SK-N-SH treated with all-trans-retinoic acid at 6 μM for 48 hours (cell line): ENCODE results near the gene TRIM45.

Experiments
- ATAC-seq: fragments of 200-7000 bp; cut with Tn5 transposase; 3 replicates; pipeline ENCODE4 v1.9.1; 2020; ENCODE audit warnings: mild to moderate bottlenecking, moderate library complexity
- ARNTL ChIP-seq: fragments of 450-650 bp; formaldehyde crosslinking; IDR thresholded peaks from 2 replicates; pipeline ENCODE4 v1.5.0; 2020; ENCODE audit warnings: low read depth, mild to moderate bottlenecking, moderate library complexity, borderline replicate concordance
- BACH2 ChIP-seq: fragments of 250-450 bp; sonication (Bioruptor Pico); IDR thresholded peaks from 2 replicates; pipeline ENCODE4 v1.9.0; 2021; ENCODE audit warnings: mild to moderate bottlenecking, borderline replicate concordance
- CREB5 ChIP-seq: fragments of 250-450 bp; sonication (Bioruptor Pico); IDR thresholded peaks from 2 replicates; pipeline ENCODE4 v1.5.1; 2020; ENCODE audit warnings: low read depth, mild to moderate bottlenecking, moderate library complexity
- CSDC2 ChIP-seq: fragments of 250-450 bp; sonication (Bioruptor Pico); IDR thresholded peaks from 2 replicates; pipeline ENCODE4 v1.5.0; 2020; ENCODE audit warnings: mild to moderate bottlenecking, moderate library complexity
- CSRNP3 ChIP-seq: fragments of 250-450 bp; sonication (Bioruptor Pico); IDR thresholded peaks from 2 replicates; pipeline ENCODE4 v1.5.1; 2021; ENCODE audit warnings: mild to moderate bottlenecking, moderate library complexity
- ESRRG ChIP-seq: fragments of 250-450 bp; sonication (Bioruptor Pico); IDR thresholded peaks from 2 replicates; pipeline ENCODE4 v1.6.1; 2021; ENCODE audit warnings: mild to moderate bottlenecking
- OSR1 ChIP-seq: fragments of 250-450 bp; sonication (Bioruptor Pico); IDR thresholded peaks from 2 replicates; pipeline ENCODE4 v1.8.0; 2022; ENCODE audit warnings: moderate library complexity, mild to moderate bottlenecking, inconsistent platforms
- PATZ1 ChIP-seq: fragments of 250-450 bp; sonication (Bioruptor Pico); IDR thresholded peaks from 2 replicates; pipeline ENCODE4 v1.8.0; 2020; ENCODE audit warnings: mild to moderate bottlenecking, moderate library complexity, borderline replicate concordance
- POU6F1 ChIP-seq: fragments of 250-450 bp; sonication (Bioruptor Pico); IDR thresholded peaks from 2 replicates; pipeline ENCODE4 v1.8.0; 2021; ENCODE audit warnings: low read depth, mild to moderate bottlenecking, moderate library complexity, borderline replicate concordance
- RARB ChIP-seq: fragments of 250-450 bp; sonication (Bioruptor Pico); IDR thresholded peaks from 2 replicates; pipeline ENCODE4 v1.8.0; 2021; ENCODE audit warnings: mild to moderate bottlenecking, moderate library complexity
- SNAI2 ChIP-seq: fragments of 250-450 bp; sonication (Bioruptor Pico); IDR thresholded peaks from 2 replicates; pipeline ENCODE4 v1.5.0; 2020; ENCODE audit warnings: mild to moderate bottlenecking, moderate library complexity
- TOX ChIP-seq: fragments of 250-450 bp; sonication (Bioruptor Pico); IDR thresholded peaks from 2 replicates; pipeline ENCODE4 v1.8.0; 2021; ENCODE audit warnings: mild to moderate bottlenecking, moderate library complexity, borderline replicate concordance
- TSHZ2 ChIP-seq: fragments of 250-450 bp; sonication (Bioruptor Pico); IDR thresholded peaks from 2 replicates; pipeline ENCODE4 v1.5.0; 2020; ENCODE audit warnings: mild to moderate bottlenecking, moderate library complexity
- ZC3H10 ChIP-seq: fragments of 250-450 bp; sonication (Bioruptor Pico); IDR thresholded peaks from 2 replicates; pipeline ENCODE4 v1.5.1; 2021; ENCODE audit warnings: mild to moderate bottlenecking, moderate library complexity
- ZFP3 ChIP-seq: fragments of 250-450 bp; sonication (Bioruptor Pico); IDR thresholded peaks from 2 replicates; pipeline ENCODE4 v1.5.0; 2020; ENCODE audit warnings: mild to moderate bottlenecking, moderate library complexity
- ZFP30 ChIP-seq: fragments of 450-650 bp; formaldehyde crosslinking; IDR thresholded peaks from 2 replicates; pipeline ENCODE4 v1.5.0; 2022; ENCODE audit warnings: mild to moderate bottlenecking, moderate library complexity
- ZNF565 ChIP-seq: fragments of 450-650 bp; formaldehyde crosslinking; conservative IDR thresholded peaks from 2 replicates; pipeline ENCODE4 v1.5.0; 2020; ENCODE audit warnings: low read depth, mild to moderate bottlenecking, moderate library complexity
- ZNF70 ChIP-seq: fragments of 450-650 bp; formaldehyde crosslinking; IDR thresholded peaks from 2 replicates; pipeline ENCODE4 v1.5.0; 2020; ENCODE audit warnings: mild to moderate bottlenecking, moderate library complexity
- ZNF8 ChIP-seq: fragments of 450-650 bp; formaldehyde crosslinking; IDR thresholded peaks from 2 replicates; pipeline ENCODE4 v1.5.0; 2020; ENCODE audit warnings: mild to moderate bottlenecking, moderate library complexity

Gene TRIM45

GRCh38 chr1:117067533-117068370 is 53.8 kb downstream of the TRIM45 start:
- TF ChIP-seq POU6F1 (CRISPR knock-in tag): no peak
- no peak for TF ChIP-seq CREB5 (CRISPR knock-in tag)
- no peak for TF ChIP-seq ZNF565 (CRISPR knock-in tag)
- peak; percentile 99 for ATAC-seq

- TF ChIP-seq ZNF70: no peak
- TF ChIP-seq ZNF8 (CRISPR knock-in tag): no peak
- no peak for TF ChIP-seq PATZ1 (CRISPR knock-in tag)
- TF ChIP-seq ZC3H10 (CRISPR knock-in tag): no peak
- no peak for TF ChIP-seq SNAI2
- TF ChIP-seq CREB5 (CRISPR knock-in tag): no peak
- no peak for TF ChIP-seq TOX (CRISPR knock-in tag)
- no peak for TF ChIP-seq ESRRG (CRISPR knock-in tag)
- no peak for TF ChIP-seq RARB (CRISPR knock-in tag)
- TF ChIP-seq TSHZ2: no peak
- TF ChIP-seq OSR1 (CRISPR knock-in tag): no peak
- no peak for TF ChIP-seq POU6F1 (CRISPR knock-in tag)
- no peak for TF ChIP-seq BACH2
- no peak for TF ChIP-seq ZFP30 (CRISPR knock-in tag)
- no peak for TF ChIP-seq CSDC2 (CRISPR knock-in tag)
- TF ChIP-seq ARNTL (CRISPR knock-in tag): no peak
- TF ChIP-seq ZNF565 (CRISPR knock-in tag): no peak
- no peak for TF ChIP-seq ZFP3 (CRISPR knock-in tag)
- TF ChIP-seq CSRNP3 (CRISPR knock-in tag): no peak
- no peak for ATAC-seq
Measured at GRCh38 chr1:117066367-117066766, 55.2 kb downstream of the TRIM45 start.
